ENCODE results near the gene TMEM63A. TPM values are rescaled to one million over a fixed set of nuclear protein-coding genes. Genes with fewer than 3 reads are reported as not detected.

TMEM63A gene
- total RNA-seq, 1 experiment from 2014 or later = 47.5 TPM

- ChIA-PET POLR2A (ENCODE audit: unreplicated experiment) (no interaction called here), CTCF (no interaction called here)
- no peaks in the 10 kb centered on the region for H3K79me2 ChIP-seq (ENCODE audit: low read length)
- H3K4me2 ChIP-seq (ENCODE audit: low read length) = no peak overlapping the region
- BruUV-seq (replicated peaks) = no TSS peak
- no peak for TF ChIP-seq EZH2 (IDR thresholded peaks at IDR 0.05; ENCODE audit: low read length, unreplicated experiment)
- TF ChIP-seq CTCF (conservative IDR thresholded peaks at IDR 0.05; ENCODE audit: low read depth, low read length) = no peak
- TF ChIP-seq EZH2phosphoT487 (IDR thresholded peaks at IDR 0.05; ENCODE audit: borderline replicate concordance, low read length) = no peak
- no peak overlapping the region for H3K27ac ChIP-seq (ENCODE audit: low read length)
- H3K27me3 ChIP-seq (ENCODE audit: low read length) = no peaks in the 10 kb centered on the region
- no peaks in the 10 kb centered on the region for H3K9me3 ChIP-seq (ENCODE audit: low read length)
- H4K20me1 ChIP-seq (ENCODE audit: low read length) = peaks cover 3% of the 10 kb centered on the region
- peaks cover 4% of the 10 kb centered on the region for H3K4me1 ChIP-seq (ENCODE audit: insufficient read depth, low read length)
- H3K9ac ChIP-seq (ENCODE audit: low read length) = no peak overlapping the region
- DNase-seq (no peak), ATAC-seq (no peak)
- intact Hi-C loops (cut with micrococcal nuclease) = no loop called here
- H3K4me3 ChIP-seq (ENCODE audit: low read length) = no peak overlapping the region
- H3K9me2 ChIP-seq (replicated peaks; ENCODE audit: low read length) = no peaks in the 10 kb centered on the region
- H2AFZ ChIP-seq (ENCODE audit: low read length) = no peak overlapping the region
- H3K36me3 ChIP-seq (ENCODE audit: low read depth, low read length) = peaks cover 53% of the 10 kb centered on the region
- H3F3A ChIP-seq (ENCODE audit: low read length, unreplicated experiment) = no peaks in the 10 kb centered on the region
These were observed 23.0 kb downstream of the TMEM63A start for GRCh38 chr1:225859151-225859550.

- Histone ChIP-seq H3K9ac (ENCODE audit: low read length) (no peak overlapping the region), H3K79me2 (ENCODE audit: low read length) (no peaks in the 10 kb centered on the region), H3K9me2 (replicated peaks; ENCODE audit: low read length) (no peaks in the 10 kb centered on the region), H3K4me2 (ENCODE audit: low read length) (no peak overlapping the region), H2AFZ (ENCODE audit: low read length) (no peak overlapping the region), H3K36me3 (ENCODE audit: low read depth, low read length) (peaks cover 55% of the 10 kb centered on the region), H3K27me3 (ENCODE audit: low read length) (no peaks in the 10 kb centered on the region), H3K4me1 (ENCODE audit: insufficient read depth, low read length) (no peaks in the 10 kb centered on the region), H3K9me3 (ENCODE audit: low read length) (no peaks in the 10 kb centered on the region), H3K27ac (ENCODE audit: low read length) (no peak overlapping the region), H4K20me1 (ENCODE audit: low read length) (no peaks in the 10 kb centered on the region), H3F3A (ENCODE audit: low read length, unreplicated experiment) (no peaks in the 10 kb centered on the region), H3K4me3 (ENCODE audit: low read length) (no peak overlapping the region)
- intact Hi-C loops (cut with micrococcal nuclease) = no loop called here
- DNase-seq (no peak), ATAC-seq (no peak)
- ChIA-PET POLR2A (ENCODE audit: unreplicated experiment) (no interaction called here), CTCF (interaction anchor here (0.5 kb wide), 1 partner anchor 75 kb away, joined by 4 read pairs; no protein-coding TSS in a partner anchor)
- no TSS peak for BruUV-seq (replicated peaks)
- TF ChIP-seq EZH2phosphoT487 (IDR thresholded peaks at IDR 0.05; ENCODE audit: borderline replicate concordance, low read length) (no peak), EZH2 (IDR thresholded peaks at IDR 0.05; ENCODE audit: low read length, unreplicated experiment) (no peak), CTCF (conservative IDR thresholded peaks at IDR 0.05; ENCODE audit: low read depth, low read length) (no peak)
These were observed 24.9 kb downstream of the TMEM63A start for GRCh38 chr1:225857256-225857655.

- Histone ChIP-seq H3K9me3 (ENCODE audit: low read length) (no peaks in the 10 kb centered on the region), H3K4me2 (ENCODE audit: low read length) (no peak overlapping the region), H2AFZ (ENCODE audit: low read length) (no peak overlapping the region), H3K4me1 (ENCODE audit: insufficient read depth, low read length) (no peaks in the 10 kb centered on the region), H3K27me3 (ENCODE audit: low read length) (no peaks in the 10 kb centered on the region), H3K79me2 (ENCODE audit: low read length) (no peaks in the 10 kb centered on the region), H3K36me3 (ENCODE audit: low read depth, low read length) (peaks cover 40% of the 10 kb centered on the region; the same call in 1 of the 2 replicates), H3F3A (ENCODE audit: low read length, unreplicated experiment) (no peaks in the 10 kb centered on the region), H4K20me1 (ENCODE audit: low read length) (no peaks in the 10 kb centered on the region), H3K9ac (ENCODE audit: low read length) (no peak overlapping the region), H3K9me2 (replicated peaks; ENCODE audit: low read length) (no peaks in the 10 kb centered on the region), H3K27ac (ENCODE audit: low read length) (no peak overlapping the region), H3K4me3 (ENCODE audit: low read length) (no peak overlapping the region)
- CTCF ChIA-PET = no interaction called here
- BruUV-seq (replicated peaks) = no TSS peak
- ATAC-seq (0 out of 2 replicates have a peak, but pooled peaks have one; percentile 20), DNase-seq (no peak)
- intact Hi-C loops (cut with micrococcal nuclease) = no loop called here
- POLR2A ChIA-PET (ENCODE audit: unreplicated experiment) = no interaction called here
- TF ChIP-seq CTCF (conservative IDR thresholded peaks at IDR 0.05; ENCODE audit: low read depth, low read length) (no peak; the same call in 1 of the 2 replicates), EZH2 (IDR thresholded peaks at IDR 0.05; ENCODE audit: low read length, unreplicated experiment) (no peak), EZH2phosphoT487 (IDR thresholded peaks at IDR 0.05; ENCODE audit: borderline replicate concordance, low read length) (no peak)
These were observed 26.5 kb downstream of the TMEM63A start for GRCh38 chr1:225855503-225856300.
